Measurements from ENCODE around the gene PPTC7. TPM values are rescaled to one million over a fixed set of nuclear protein-coding genes. Genes with fewer than 3 reads are reported as not detected.
"Not testable (repeated sequence)": the region's sequence is repeated elsewhere in the genome, so short reads cannot be mapped to it uniquely, and the experiment has no call there.

Gene PPTC7
- total RNA-seq, 2 experiments from 2014 or later, result 31.5 to 31.8 TPM

DNA sequence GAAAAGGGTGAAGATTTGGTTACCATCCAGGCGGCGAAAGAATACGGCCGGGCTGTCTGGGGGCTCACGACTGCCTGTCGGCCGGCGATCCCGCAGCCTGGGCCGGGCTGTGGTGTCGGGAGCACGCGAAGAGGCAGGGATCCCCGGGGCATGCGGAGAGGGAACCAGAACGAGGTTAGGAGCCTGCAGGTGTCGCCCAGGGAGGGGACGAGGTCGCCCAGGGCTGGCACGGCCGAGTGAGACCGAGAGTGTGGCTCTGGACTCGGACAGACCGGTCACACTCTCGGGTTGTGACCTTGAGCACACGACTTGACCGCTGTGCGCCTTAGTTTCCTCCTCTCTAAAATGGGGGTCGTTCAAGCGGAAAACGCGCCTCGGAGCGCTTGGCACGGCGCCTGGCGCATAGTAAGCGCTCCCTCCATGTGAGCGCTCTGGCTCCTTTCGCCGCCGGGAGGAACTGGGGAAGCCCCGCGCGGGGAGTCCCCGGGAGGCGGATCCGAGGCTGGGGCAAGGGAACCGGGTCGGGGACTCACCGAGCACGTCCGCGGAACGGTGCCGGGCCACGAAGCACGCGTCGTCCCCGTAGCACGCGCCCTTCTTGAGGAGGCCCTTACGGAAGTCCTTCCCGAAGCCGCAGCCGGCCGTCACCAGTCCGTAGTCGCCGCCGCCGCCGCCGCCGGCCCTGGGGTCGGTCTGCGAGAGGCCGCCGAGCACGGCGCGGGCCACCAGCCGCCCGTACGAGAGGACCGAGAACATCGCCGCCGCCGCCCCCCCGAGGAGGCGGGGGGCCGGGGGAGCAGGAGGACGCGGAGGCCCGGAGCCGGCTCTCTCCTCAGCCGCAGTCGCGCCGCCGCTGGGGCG lies 612 bp downstream of the PPTC7 start:
- DNase-seq, result peak; percentile 73
- ChIA-PET POLR2A (interaction anchor here (1.0 to 4.5 kb wide), 8 partner anchors 9 to 132 kb away, joined by 3 to 43 read pairs (median 9); partner anchors contain the start of genes ARPC3, FAM216A and GPN3), CTCF (interaction anchor here (1.2 kb wide), 1 partner anchor 28 kb away, joined by 4 read pairs; no protein-coding TSS in a partner anchor)
- Mint-ChIP-seq H3K4me1 (peaks cover 73% of the 10 kb centered on the region), H3K27ac (peak overlapping the region; percentile 83), H3K27me3 (no peaks in the 10 kb centered on the region), H3K4me3 (peak overlapping the region; percentile 88), H3K9me3 (no peaks in the 10 kb centered on the region), H3K36me3 (ENCODE audit: low read depth) (peaks cover 25% of the 10 kb centered on the region)

DNA sequence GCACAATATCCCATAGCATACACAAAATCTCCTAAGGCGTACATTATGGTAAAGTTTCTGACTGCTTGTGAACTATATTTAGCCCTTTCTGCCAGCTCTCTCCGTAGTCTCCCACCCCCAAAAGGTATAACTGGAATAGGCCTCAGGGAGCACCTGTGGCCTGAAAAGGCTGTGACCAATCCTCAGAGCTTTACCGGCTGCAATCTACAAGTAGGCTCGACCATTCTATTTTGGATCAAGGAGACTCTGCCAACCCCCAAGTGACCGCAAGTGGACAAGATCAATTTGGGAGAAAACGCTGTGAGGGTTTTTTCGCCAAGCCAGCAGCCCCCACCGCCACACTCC lies 1.2 kb downstream of the PPTC7 start:
- peak overlapping the region; percentile 83 for H3K27ac Mint-ChIP-seq
- no peak for DNase-seq
- H3K36me3 Mint-ChIP-seq (ENCODE audit: low read depth), result peaks cover 25% of the 10 kb centered on the region
- H3K4me3 Mint-ChIP-seq, result peak overlapping the region; percentile 88
- peaks cover 77% of the 10 kb centered on the region for H3K4me1 Mint-ChIP-seq
- H3K27me3 Mint-ChIP-seq, result no peaks in the 10 kb centered on the region
- ChIA-PET POLR2A (interaction anchor here (0.6 to 4.5 kb wide), 9 partner anchors 10 to 132 kb away, joined by 3 to 43 read pairs (median 5); partner anchors contain the start of genes ARPC3, FAM216A, GPN3 and RAD9B), CTCF (interaction anchor here (1.2 to 3.3 kb wide), 2 partner anchors 19 to 28 kb away, joined by 4 to 27 read pairs; no protein-coding TSS in a partner anchor)
- no peaks in the 10 kb centered on the region for H3K9me3 Mint-ChIP-seq

DNA sequence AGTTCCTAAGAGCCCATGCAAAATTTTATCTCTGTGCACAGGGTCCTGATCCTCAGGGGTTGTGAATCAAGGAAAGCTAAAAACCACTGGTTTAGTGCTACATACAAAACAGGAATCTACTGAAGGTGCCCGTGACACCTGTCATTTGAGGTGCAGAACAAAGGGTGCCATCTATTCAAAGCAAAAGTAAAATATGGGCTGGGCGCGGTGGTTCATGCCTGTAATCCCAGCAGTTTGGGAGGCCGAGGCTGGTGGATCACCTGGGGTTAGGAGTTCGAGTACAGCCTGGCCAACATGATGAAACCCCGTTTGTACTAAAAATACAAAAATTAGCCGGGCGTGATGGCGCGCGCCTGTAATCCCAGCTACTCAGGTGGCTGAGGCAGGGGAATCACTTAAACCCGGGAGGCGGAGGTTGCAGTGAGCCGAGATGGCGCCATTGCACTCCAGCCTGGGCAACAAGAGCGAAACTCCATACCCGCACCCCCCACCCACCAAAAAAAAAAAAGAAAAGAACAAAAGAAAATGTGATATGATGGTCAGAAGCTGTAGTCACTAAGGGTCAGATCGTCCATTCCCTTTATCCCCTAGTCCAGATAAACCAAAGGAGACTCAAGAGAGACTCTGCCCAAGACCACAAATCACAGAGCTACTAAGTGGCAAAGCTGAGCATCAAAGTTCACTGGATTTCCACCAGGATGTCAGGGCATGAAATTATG lies 3.4 kb downstream of the PPTC7 start:
- ChIA-PET POLR2A (interaction anchor here (1.0 to 4.6 kb wide), 10 partner anchors 12 to 540 kb away, joined by 3 to 43 read pairs (median 20); partner anchors contain the start of genes ARPC3, FAM216A, GPN3 and RAD9B), CTCF (interaction anchor here (1.1 to 3.3 kb wide), 5 partner anchors 11 to 111 kb away, joined by 4 to 27 read pairs (median 7); partner anchors contain the start of genes FAM216A and GPN3)
- no peaks in the 10 kb centered on the region for H3K9me3 Mint-ChIP-seq
- H3K36me3 Mint-ChIP-seq (ENCODE audit: low read depth), result peaks cover 31% of the 10 kb centered on the region
- no peaks in the 10 kb centered on the region for H3K27me3 Mint-ChIP-seq
- H3K4me3 Mint-ChIP-seq, result peak overlapping the region; percentile 67
- peak overlapping the region; percentile 98 for H3K27ac Mint-ChIP-seq
- H3K4me1 Mint-ChIP-seq, result peaks cover 81% of the 10 kb centered on the region
- no peak for DNase-seq

DNA sequence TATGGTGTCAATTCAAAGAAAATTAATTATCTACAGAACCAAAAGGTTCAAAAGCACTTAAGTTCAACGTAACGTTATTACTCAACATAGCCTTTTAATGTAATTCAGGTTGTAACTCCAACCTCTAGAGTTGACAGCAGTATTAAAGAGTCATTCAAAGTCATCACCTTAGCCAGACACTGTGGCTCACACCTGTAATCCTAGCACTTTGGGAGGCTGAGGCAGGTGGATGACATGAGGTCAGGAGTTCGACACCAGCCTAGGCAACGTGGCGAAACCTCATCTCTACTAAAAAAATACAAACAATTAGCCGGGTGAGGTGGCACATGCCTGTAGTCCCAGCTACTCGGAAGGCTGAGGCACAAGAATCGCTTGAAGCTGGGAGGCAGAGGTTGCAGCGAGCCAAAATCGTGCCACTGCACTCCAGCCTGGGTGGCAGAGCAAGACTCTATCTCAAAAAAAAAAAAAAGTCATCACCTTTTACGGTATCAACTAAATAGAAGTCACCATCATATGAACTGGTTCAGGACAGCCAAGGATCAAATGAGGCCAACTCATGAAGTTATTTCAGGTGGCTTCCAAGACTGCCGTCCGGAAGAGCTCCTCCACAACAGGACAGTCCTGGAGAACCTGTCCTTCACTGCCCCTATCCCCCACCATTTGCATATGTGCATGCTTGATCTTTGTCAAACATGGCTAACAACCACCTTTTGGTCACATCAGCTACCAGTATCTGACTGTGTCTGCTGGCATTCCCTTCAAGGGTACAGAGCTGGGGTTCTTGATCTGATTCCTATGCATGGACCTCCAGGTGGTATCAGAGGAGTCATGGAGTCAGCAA lies 4.2 kb downstream of the PPTC7 start:
- Mint-ChIP-seq H3K4me3 (peak overlapping the region; percentile 67), H3K9me3 (no peaks in the 10 kb centered on the region), H3K4me1 (peaks cover 73% of the 10 kb centered on the region), H3K27me3 (no peaks in the 10 kb centered on the region), H3K27ac (peak overlapping the region; percentile 98), H3K36me3 (ENCODE audit: low read depth) (peaks cover 36% of the 10 kb centered on the region)
- DNase-seq, result peak; percentile 30
- ChIA-PET POLR2A (interaction anchor here (0.7 to 4.6 kb wide), 12 partner anchors 12 to 539 kb away, joined by 3 to 43 read pairs (median 14); partner anchors contain the start of genes ARPC3, FAM216A, GPN3 and RAD9B), CTCF (interaction anchor here (1.1 to 3.3 kb wide), 5 partner anchors 12 to 111 kb away, joined by 5 to 27 read pairs (median 7); partner anchors contain the start of genes FAM216A and GPN3)

DNA sequence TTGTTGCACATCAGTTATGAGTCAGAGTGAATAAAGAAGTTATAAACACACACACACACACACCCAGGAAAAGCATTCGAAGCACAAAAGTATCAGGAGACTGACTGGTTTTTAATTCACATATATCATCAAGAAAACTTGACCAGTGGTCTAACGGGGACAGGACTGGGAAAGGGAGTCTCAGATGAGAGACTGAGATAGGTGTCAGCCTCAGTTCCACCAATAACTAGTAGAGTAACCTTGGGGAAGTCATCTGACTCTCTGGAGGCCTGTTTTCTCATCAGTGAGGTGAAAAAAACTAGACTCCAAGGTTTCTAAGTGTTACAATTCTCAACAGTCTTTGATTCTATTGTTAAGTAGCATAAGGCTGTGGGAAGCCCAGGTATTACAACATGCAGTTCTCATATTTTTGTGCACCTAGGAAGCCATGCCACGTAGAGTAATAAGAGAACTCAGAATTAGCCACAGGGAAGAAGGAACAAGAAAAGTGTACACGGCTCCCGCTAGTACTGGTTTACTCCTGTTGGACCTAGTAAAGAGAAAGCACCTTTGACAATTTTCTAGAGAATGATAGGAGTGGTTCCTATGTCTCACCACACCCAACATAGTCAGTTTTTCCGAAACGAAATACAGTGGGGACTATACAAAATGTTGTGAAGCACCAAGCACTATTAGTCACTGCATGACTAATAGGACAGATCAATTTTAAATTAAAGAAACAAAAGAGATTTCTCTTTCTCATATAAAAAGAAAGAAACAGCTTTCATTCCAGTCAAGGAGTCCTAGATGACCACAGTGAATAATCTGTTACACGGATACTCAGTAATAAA lies 5.0 kb downstream of the PPTC7 start:
- Mint-ChIP-seq H3K9me3 (peaks cover 2% of the 10 kb centered on the region), H3K36me3 (ENCODE audit: low read depth) (peaks cover 40% of the 10 kb centered on the region), H3K27me3 (no peaks in the 10 kb centered on the region), H3K4me1 (peaks cover 66% of the 10 kb centered on the region), H3K4me3 (peak overlapping the region; percentile 67), H3K27ac (peak overlapping the region; percentile 98)
- peak; percentile 54 for DNase-seq
- CTCF ChIA-PET, result interaction anchor here (0.7 to 2.5 kb wide), 5 partner anchors 13 to 128 kb away, joined by 3 to 8 read pairs (median 4); partner anchors contain the start of genes ARPC3 and FAM216A
- POLR2A ChIA-PET, result interaction anchor here (0.7 to 4.6 kb wide), 16 partner anchors 11 to 498 kb away, joined by 3 to 43 read pairs (median 5); partner anchors contain the start of genes ARPC3, FAM216A, GPN3 and RAD9B

DNA sequence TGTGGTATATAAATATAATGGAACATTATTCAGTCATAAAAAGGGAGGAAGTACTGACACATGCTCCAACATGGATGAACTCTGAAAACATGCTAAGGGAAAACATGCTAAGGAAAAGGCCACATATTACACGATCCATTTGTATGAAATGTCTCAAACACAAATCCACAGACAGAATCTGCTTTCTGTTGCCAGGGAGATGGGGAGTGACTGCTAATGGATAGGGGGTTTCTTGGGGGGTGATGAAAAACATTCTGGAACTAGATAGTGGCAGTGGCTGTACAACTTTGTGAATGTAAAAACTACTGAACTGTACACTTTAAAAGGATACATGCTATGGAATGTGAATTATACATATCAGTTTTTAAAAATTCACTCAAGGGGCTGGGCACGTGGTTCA lies 6.6 kb downstream of the PPTC7 start:
- H3K4me3 Mint-ChIP-seq, result no peak overlapping the region
- DNase-seq, result no peak
- H3K9me3 Mint-ChIP-seq, result peaks cover 11% of the 10 kb centered on the region
- ChIA-PET POLR2A (interaction anchor here (0.9 to 4.6 kb wide), 8 partner anchors 9 to 127 kb away, joined by 3 to 33 read pairs (median 6); partner anchors contain the start of genes ARPC3 and TCTN1), CTCF (interaction anchor here (0.7 to 2.1 kb wide), 5 partner anchors 9 to 127 kb away, joined by 3 to 12 read pairs (median 6); partner anchors contain the start of gene ARPC3)
- H3K4me1 Mint-ChIP-seq, result peaks cover 63% of the 10 kb centered on the region
- no peaks in the 10 kb centered on the region for H3K27me3 Mint-ChIP-seq
- H3K27ac Mint-ChIP-seq, result peak overlapping the region; percentile 71
- peaks cover 47% of the 10 kb centered on the region for H3K36me3 Mint-ChIP-seq (ENCODE audit: low read depth)

DNA sequence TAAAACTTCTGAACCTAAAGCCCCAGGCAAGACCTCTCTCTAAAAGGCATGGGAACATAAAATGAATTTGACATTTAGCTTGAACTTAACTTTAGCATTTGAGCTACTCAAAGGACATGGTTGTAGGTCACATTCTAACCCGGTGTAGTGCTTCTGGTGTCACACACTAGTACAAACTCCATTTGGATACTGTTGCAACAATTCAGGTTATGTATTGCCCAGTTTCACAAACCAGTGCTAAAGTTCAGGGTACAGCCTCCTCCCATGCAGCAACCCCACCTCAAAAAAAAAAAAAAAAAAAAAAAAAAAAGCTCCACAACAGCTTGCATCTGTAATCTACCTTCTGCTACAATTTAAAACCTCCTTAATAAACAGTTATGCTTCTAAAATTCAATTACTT lies 7.8 kb downstream of the PPTC7 start:
- Mint-ChIP-seq H3K4me3 (no peak overlapping the region), H3K9me3 (peaks cover 16% of the 10 kb centered on the region), H3K27me3 (no peaks in the 10 kb centered on the region), H3K4me1 (peaks cover 52% of the 10 kb centered on the region), H3K27ac (peak overlapping the region; percentile 47), H3K36me3 (ENCODE audit: low read depth) (peaks cover 50% of the 10 kb centered on the region)
- ChIA-PET CTCF (interaction anchor here (0.9 to 2.1 kb wide), 11 partner anchors 10 to 144 kb away, joined by 3 to 13 read pairs (median 4); partner anchors contain the start of genes ARPC3, FAM216A, GPN3 and TCTN1), POLR2A (interaction anchor here (0.8 to 3.3 kb wide), 10 partner anchors 9 to 166 kb away, joined by 3 to 15 read pairs (median 4); partner anchors contain the start of genes ARPC3, RAD9B, TCTN1 and VPS29)
- DNase-seq, result no peak

DNA sequence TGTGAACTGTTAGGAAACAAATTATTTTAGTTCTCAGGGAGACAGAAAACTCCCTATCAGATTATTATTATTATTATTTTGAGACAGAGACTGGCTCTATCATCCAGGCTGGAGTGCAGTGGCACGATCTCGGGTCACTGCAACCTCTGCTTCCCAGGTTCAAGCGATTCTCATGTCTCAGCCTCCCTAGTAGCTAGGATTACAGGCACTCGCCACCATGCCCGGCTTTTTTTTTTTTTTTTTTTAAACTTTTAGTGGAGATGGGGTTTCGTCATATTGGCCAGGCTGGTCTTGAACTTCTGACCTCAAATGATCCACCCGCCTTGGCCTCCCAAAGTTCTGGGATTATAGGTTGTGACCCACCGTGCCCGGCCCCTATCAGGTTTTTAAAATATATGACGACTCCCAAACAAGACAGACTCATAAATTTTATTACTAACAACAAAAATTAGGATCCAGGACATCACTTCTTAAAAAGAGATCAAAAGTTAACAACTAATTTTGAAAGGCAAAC lies 8.3 kb downstream of the PPTC7 start:
- H3K27ac Mint-ChIP-seq, DNase-seq, H3K27me3 Mint-ChIP-seq, H3K4me3 Mint-ChIP-seq: not testable (repeated sequence)
- Mint-ChIP-seq H3K36me3 (ENCODE audit: low read depth) (peaks cover 47% of the 10 kb centered on the region), H3K9me3 (peaks cover 17% of the 10 kb centered on the region), H3K4me1 (peaks cover 46% of the 10 kb centered on the region)
- CTCF ChIA-PET, result interaction anchor here (0.7 to 2.2 kb wide), 11 partner anchors 9 to 143 kb away, joined by 3 to 13 read pairs (median 4); partner anchors contain the start of genes ARPC3, FAM216A, GPN3 and TCTN1
- POLR2A ChIA-PET, result interaction anchor here (0.9 to 3.3 kb wide), 8 partner anchors 8 to 125 kb away, joined by 3 to 15 read pairs (median 7); partner anchors contain the start of genes ARPC3 and TCTN1

DNA sequence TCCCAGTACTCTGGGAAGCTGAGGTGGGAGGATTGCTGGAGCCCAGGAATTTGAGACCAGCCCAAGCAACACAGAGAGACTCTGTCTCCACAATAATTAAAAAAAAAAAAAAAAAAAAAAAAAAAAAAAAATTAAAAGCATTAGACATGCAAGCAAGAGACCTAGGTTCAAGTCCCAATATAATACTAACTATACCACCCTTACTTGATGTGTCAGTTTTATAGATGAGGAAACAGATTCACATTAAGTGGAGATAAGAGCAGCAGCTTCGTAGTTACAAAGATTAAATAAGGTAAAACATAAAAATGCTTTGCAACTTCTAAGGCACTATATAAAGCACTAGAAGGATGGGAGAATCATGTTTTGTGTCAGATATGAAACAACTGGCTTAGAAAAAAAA lies 9.1 kb downstream of the PPTC7 start:
- no peak for DNase-seq
- peaks cover 39% of the 10 kb centered on the region for H3K4me1 Mint-ChIP-seq

DNA sequence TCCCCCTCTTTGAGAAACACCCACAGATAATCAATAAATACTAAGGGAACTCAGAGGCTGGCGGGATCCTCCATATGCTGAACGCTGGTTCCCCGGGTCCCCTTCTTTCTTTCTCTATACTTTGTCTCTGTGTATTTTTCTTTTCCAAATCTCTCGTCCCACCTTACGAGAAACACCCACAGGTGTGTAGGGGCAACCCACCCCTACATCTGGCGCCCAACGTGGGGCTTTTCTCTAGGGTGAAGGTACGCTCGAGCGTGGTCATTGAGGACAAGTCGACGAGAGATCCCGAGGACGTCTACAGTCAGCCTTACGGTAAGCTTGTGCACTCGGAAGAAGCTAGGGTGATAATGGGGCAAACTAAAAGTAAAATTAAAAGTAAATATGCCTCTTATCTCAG lies 12.3 kb downstream of the PPTC7 start:
- H3K4me3 Mint-ChIP-seq, H3K27ac Mint-ChIP-seq, POLR2A ChIA-PET, DNase-seq, H3K27me3 Mint-ChIP-seq, CTCF ChIA-PET: not testable (repeated sequence)
- Mint-ChIP-seq H3K9me3 (peaks cover 27% of the 10 kb centered on the region), H3K36me3 (ENCODE audit: low read depth) (peaks cover 55% of the 10 kb centered on the region), H3K4me1 (peaks cover 26% of the 10 kb centered on the region)

More for the DNA sequence above, 9.1 kb downstream of the PPTC7 start:
- no peaks in the 10 kb centered on the region for H3K27me3 Mint-ChIP-seq
- ChIA-PET CTCF (interaction anchor here (0.7 to 2.2 kb wide), 5 partner anchors 10 to 124 kb away, joined by 3 to 8 read pairs (median 4); partner anchors contain the start of genes ARPC3, FAM216A and GPN3), POLR2A (interaction anchor here (0.9 to 3.3 kb wide), 4 partner anchors 11 to 124 kb away, joined by 3 to 15 read pairs (median 10); partner anchors contain the start of genes ARPC3 and TCTN1)
- H3K27ac Mint-ChIP-seq, result no peak overlapping the region
- peaks cover 23% of the 10 kb centered on the region for H3K9me3 Mint-ChIP-seq
- peaks cover 48% of the 10 kb centered on the region for H3K36me3 Mint-ChIP-seq (ENCODE audit: low read depth)
- H3K4me3 Mint-ChIP-seq, result no peak overlapping the region
